HEK293 (cell line): ENCODE data around the gene POLR3E.

Source experiments
- PBX3 ChIP-seq: sonication (generic); formaldehyde crosslinking; IDR thresholded peaks from 2 replicates; pipeline ENCODE4 v1.8.1; 2022; ENCODE audit warnings: mild to moderate bottlenecking, moderate library complexity, missing genetic modification reagents
- REST ChIP-seq: fragments of 450-650 bp; formaldehyde crosslinking; IDR thresholded peaks from 2 replicates; pipeline ENCODE4 v1.5.1; 2016; ENCODE audit warnings: missing biosample characterization, missing genetic modification characterization
- YY1 ChIP-seq: fragments of 450-650 bp; formaldehyde crosslinking; IDR thresholded peaks from 2 replicates; pipeline ENCODE4 v1.5.1; 2018; ENCODE audit warnings: missing biosample characterization, missing genetic modification characterization
- ZNF354C ChIP-seq: fragments of 450-650 bp; formaldehyde crosslinking; IDR thresholded peaks from 2 replicates; pipeline ENCODE4 v1.5.1; 2016; ENCODE audit warnings: missing biosample characterization, missing genetic modification characterization, low read depth, borderline replicate concordance
- TF ChIP-seq, protein P1 (sequence below): fragments of 450-650 bp; IDR thresholded peaks from 2 replicates; pipeline ENCODE4 v1.5.1; 2018; ENCODE audit warnings: missing biosample characterization, mild to moderate bottlenecking, missing genetic modification characterization

GRCh38 chr16:22312897-22313781, 15.9 kb downstream of the POLR3E start:
- no peak for TF ChIP-seq PBX3 (CRISPR knock-in tag)
- TF ChIP-seq ZNF354C (tag by site-specific recombination) = no peak
- no peak for TF ChIP-seq REST (tag by site-specific recombination)
- no peak for TF ChIP-seq YY1 (tag by site-specific recombination)
- TF ChIP-seq, protein P1, sequence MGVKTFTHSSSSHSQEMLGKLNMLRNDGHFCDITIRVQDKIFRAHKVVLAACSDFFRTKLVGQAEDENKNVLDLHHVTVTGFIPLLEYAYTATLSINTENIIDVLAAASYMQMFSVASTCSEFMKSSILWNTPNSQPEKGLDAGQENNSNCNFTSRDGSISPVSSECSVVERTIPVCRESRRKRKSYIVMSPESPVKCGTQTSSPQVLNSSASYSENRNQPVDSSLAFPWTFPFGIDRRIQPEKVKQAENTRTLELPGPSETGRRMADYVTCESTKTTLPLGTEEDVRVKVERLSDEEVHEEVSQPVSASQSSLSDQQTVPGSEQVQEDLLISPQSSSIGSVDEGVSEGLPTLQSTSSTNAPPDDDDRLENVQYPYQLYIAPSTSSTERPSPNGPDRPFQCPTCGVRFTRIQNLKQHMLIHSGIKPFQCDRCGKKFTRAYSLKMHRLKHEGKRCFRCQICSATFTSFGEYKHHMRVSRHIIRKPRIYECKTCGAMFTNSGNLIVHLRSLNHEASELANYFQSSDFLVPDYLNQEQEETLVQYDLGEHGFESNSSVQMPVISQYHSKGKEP (tag by site-specific recombination) = no peak
